GM12878 (cell line): ENCODE data around the gene LARP7. TPM values are rescaled to one million over a fixed set of nuclear protein-coding genes. Genes with fewer than 3 reads are reported as not detected.

ENCODE experiments used
- ATAC-seq: fragments of 200-7000 bp; cut with Tn5 transposase; 3 replicates; pipeline ENCODE4 v1.9.1; 2020; ENCODE audit warnings: mild to moderate bottlenecking, moderate library complexity
- BruUV-seq: library from RNA; stranded (reverse); fragments of 400-500 nt; replicated peaks from 2 replicates; lab custom pipeline; 2021; lab: Mats Ljungman, UMichigan
- CTCF ChIA-PET: fragments of 300-600 bp; sonication (Branson Sonifier 250); formaldehyde crosslinking; extraction: SDS; loops from one replicate; lab custom pipeline; 2021; ENCODE audit warnings: inconsistent platforms; lab: Yijun Ruan, JAX
- POLR2A ChIA-PET: fragments of 350-600 bp; formaldehyde crosslinking; extraction: SDS; loops from one replicate; lab custom pipeline; 2021; ENCODE audit warnings: inconsistent platforms; lab: Charles Lee
- RAD21 ChIA-PET: fragments of 300-600 bp; sonication (Branson Sonifier 250); formaldehyde crosslinking; loops from one replicate; lab custom pipeline; 2023; ENCODE audit warnings: antibody characterized with exemption; ENCODE audit not compliant: unreplicated experiment; lab: Charles Lee
- SMC1A ChIA-PET: fragments of 300-600 bp; sonication (Branson Sonifier 250); formaldehyde crosslinking; loops from one replicate; lab custom pipeline; 2023; ENCODE audit not compliant: unreplicated experiment, uncharacterized antibody; lab: Charles Lee
- DNase-seq: peaks from one replicate; pipeline ENCODE4 v3.0.0-alpha.2; 2011; ENCODE audit warnings: low read depth, low spot score
- FAIRE-seq: peaks from 3 replicates; lab custom pipeline; 2011; peaks lifted over from hg19 to GRCh38; lab: Jason Lieb, UNC
- H2AFZ ChIP-seq: 2 replicates; pipeline ENCODE4 v1.6.0; 2011; ENCODE audit warnings: low read depth, low read length, control low read depth; ENCODE audit not compliant: control insufficient read depth
- H3K27ac ChIP-seq: 2 replicates; pipeline ENCODE4 v1.5.1; 2011; ENCODE audit warnings: control low read depth; ENCODE audit not compliant: control insufficient read depth, insufficient read depth
- H3K27me3 ChIP-seq, 2 experiments: replicated peaks in 1 of 2; 2 replicates each; pipeline versions ENCODE4 v1.6.0 to v1.6.1; 2011; ENCODE audit warnings: low read length in 1 of 2; ENCODE audit not compliant: control insufficient read depth in 2 of 2, insufficient read depth in 2 of 2
- H3K36me3 ChIP-seq, 2 experiments: 2 replicates each; pipeline ENCODE4 v1.5.1; 2011; ENCODE audit warnings: low read length in 1 of 2; ENCODE audit not compliant: control insufficient read depth in 2 of 2, insufficient read depth in 2 of 2
- H3K4me1 ChIP-seq: 2 replicates; pipeline ENCODE4 v1.6.1; 2011; ENCODE audit warnings: mild to moderate bottlenecking, low read length, moderate library complexity, mixed read lengths; ENCODE audit not compliant: control insufficient read depth, insufficient read depth
- H3K4me2 ChIP-seq: 2 replicates; pipeline ENCODE4 v1.6.0; 2011; ENCODE audit warnings: control low read depth; ENCODE audit not compliant: control insufficient read depth, insufficient read depth
- H3K4me3 ChIP-seq: fragments of 200-600 bp; sonication (generic); 2 replicates; pipeline ENCODE4 v1.5.1; 2016
- H3K79me2 ChIP-seq: 2 replicates; pipeline ENCODE4 v1.6.0; 2011; ENCODE audit warnings: low read length; ENCODE audit not compliant: control insufficient read depth, insufficient read depth
- H3K9ac ChIP-seq: 2 replicates; pipeline ENCODE4 v1.8.0; 2011; ENCODE audit warnings: low read length, control low read depth, mixed read lengths; ENCODE audit not compliant: control insufficient read depth, insufficient read depth
- H3K9me3 ChIP-seq: replicated peaks from 3 replicates; pipeline ENCODE4 v1.5.1; 2011; ENCODE audit warnings: mild to moderate bottlenecking, low read length; ENCODE audit not compliant: control insufficient read depth, insufficient read depth
- H4K20me1 ChIP-seq: 2 replicates; pipeline ENCODE4 v1.6.0; 2011; ENCODE audit not compliant: control insufficient read depth, insufficient read depth
- ZBTB40 ChIP-seq: fragments of 450-650 bp; IDR thresholded peaks from 2 replicates; pipeline ENCODE4 v1.6.1; 2016; ENCODE audit warnings: mild to moderate bottlenecking, moderate library complexity, borderline replicate concordance
- WGBS: methylation state at CpG from one replicate; pipeline ENCODE4 v1.1.6; 2016; ENCODE audit warnings: low lambda C conversion rate; ENCODE audit not compliant: insufficient replicate concordance, insufficient coverage; ENCODE audit errors: missing lambda C conversion rate; 5-methylcytosine and 5-hydroxymethylcytosine counted together
- in situ Hi-C: fragments of 300-500 bp; cut with MboI; formaldehyde crosslinking; loops from 9 replicates; pipeline ENCODE4 v1.14.3; 2018; ENCODE audit warnings: mixed read lengths
- intact Hi-C: fragments of 100-400 bp; cut with micrococcal nuclease; formaldehyde crosslinking; loops from one replicate; pipeline ENCODE4 v1.14.2; 2022; ENCODE audit not compliant: unreplicated experiment
- polyA plus RNA-seq, 11 experiments: library from polyadenylated mRNA; depleted of rRNA in 4 of 11; unstranded in 6 of 11; stranded (reverse) in 5 of 11; fragments of >200 nt; fragmentation: Nextera tagmentation in 4 of 11; fragmentation: Illumina TruSeq in 1 of 11; extraction: Ambion mirVana in 4 of 11; extraction: Trizol in 1 of 11; gene quantifications; 1 replicate in 1 of 11; 2 replicates in 10 of 11; pipeline versions ENCODE4 v1.2.1 to v1.2.3, GENCODE V29; 2011 to 2016; ENCODE audit warnings: inconsistent platforms in 2 of 11, missing spikeins in 2 of 11, low read depth in 1 of 11
- total RNA-seq, 4 experiments: library from RNA; depleted of rRNA in 3 of 4; stranded (reverse); fragments of >200 nt in 3 of 4; fragmentation: Illumina TruSeq in 1 of 4; extraction: Trizol in 1 of 4; gene quantifications; 2 replicates each; pipeline versions ENCODE4 v1.2.1 to v1.2.3, GENCODE V29; 2013 to 2021
- TF ChIP-seq, protein P1 (sequence below): fragments of 450-650 bp; IDR thresholded peaks from 2 replicates; pipeline ENCODE4 v1.6.1; 2017; ENCODE audit warnings: mild to moderate bottlenecking, moderate library complexity

Gene LARP7
- total and polyA plus RNA-seq, 10 of the 15 experiments (the other 5 are each of a cell fraction or from before 2014, with no cell fraction given) = 27.8 to 107 (median 61.8) TPM

DNA sequence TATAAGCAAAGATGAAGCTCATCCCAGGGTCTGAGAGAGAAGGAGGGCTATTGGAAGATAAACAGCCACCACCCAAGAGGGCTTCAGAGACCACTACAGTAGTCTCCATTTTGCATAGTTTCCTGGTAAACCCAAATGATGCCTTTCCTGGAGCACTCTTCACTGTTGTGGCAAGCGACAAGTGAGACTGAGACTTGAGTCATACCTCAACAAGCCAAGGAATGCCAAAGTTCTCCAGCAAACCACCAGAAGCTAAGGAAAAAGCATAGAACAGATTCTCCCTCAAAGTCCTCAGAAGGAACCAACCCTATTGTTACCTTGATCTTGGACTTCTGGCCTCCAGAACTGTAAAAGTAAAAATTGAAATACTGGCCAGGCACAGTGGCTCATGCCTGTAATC lies 65.9 kb downstream of the LARP7 start:
- Histone ChIP-seq H3K9me3 (no peaks in the 10 kb centered on the region; the same call in 2 of the 3 replicates), H3K4me2 (no peak overlapping the region), H3K9ac (no peak overlapping the region), H3K27me3 (peaks cover 7 to 12% of the 10 kb centered on the region in 2 experiments), H3K79me2 (no peaks in the 10 kb centered on the region), H3K4me3 (no peak overlapping the region), H4K20me1 (no peaks in the 10 kb centered on the region), H3K27ac (no peak overlapping the region), H3K4me1 (no peaks in the 10 kb centered on the region), H3K36me3 (no peaks in the 10 kb centered on the region), H2AFZ (no peak overlapping the region)
- WGBS = 0% methylated on average over 1 of the region's 1 CpG
- ChIA-PET CTCF (interaction anchor here (0.6 kb wide), 1 partner anchor 117 kb away, joined by 3 read pairs; no protein-coding TSS in a partner anchor), POLR2A (no interaction called here), RAD21 (no interaction called here), SMC1A (no interaction called here)
- intact Hi-C loops = no loop called here
- DNase-seq = no peak
- TF ChIP-seq, protein P1, sequence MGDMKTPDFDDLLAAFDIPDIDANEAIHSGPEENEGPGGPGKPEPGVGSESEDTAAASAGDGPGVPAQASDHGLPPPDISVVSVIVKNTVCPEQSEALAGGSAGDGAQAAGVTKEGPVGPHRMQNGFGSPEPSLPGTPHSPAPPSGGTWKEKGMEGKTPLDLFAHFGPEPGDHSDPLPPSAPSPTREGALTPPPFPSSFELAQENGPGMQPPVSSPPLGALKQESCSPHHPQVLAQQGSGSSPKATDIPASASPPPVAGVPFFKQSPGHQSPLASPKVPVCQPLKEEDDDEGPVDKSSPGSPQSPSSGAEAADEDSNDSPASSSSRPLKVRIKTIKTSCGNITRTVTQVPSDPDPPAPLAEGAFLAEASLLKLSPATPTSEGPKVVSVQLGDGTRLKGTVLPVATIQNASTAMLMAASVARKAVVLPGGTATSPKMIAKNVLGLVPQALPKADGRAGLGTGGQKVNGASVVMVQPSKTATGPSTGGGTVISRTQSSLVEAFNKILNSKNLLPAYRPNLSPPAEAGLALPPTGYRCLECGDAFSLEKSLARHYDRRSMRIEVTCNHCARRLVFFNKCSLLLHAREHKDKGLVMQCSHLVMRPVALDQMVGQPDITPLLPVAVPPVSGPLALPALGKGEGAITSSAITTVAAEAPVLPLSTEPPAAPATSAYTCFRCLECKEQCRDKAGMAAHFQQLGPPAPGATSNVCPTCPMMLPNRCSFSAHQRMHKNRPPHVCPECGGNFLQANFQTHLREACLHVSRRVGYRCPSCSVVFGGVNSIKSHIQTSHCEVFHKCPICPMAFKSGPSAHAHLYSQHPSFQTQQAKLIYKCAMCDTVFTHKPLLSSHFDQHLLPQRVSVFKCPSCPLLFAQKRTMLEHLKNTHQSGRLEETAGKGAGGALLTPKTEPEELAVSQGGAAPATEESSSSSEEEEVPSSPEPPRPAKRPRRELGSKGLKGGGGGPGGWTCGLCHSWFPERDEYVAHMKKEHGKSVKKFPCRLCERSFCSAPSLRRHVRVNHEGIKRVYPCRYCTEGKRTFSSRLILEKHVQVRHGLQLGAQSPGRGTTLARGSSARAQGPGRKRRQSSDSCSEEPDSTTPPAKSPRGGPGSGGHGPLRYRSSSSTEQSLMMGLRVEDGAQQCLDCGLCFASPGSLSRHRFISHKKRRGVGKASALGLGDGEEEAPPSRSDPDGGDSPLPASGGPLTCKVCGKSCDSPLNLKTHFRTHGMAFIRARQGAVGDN = no peak
- TF ChIP-seq ZBTB40 = no peak
- in situ Hi-C loops = no loop called here
- no peak for FAIRE-seq
- no peak for ATAC-seq
- no TSS peak for BruUV-seq
